DMS 273 (cell line): ENCODE measurements around the gene OR2S2.

Source experiments
- DNase-seq: peaks from one replicate; lab custom pipeline; 2025; ENCODE audit not compliant: unreplicated experiment; lab: John Stamatoyannopoulos, UW

Gene OR2S2

DNA sequence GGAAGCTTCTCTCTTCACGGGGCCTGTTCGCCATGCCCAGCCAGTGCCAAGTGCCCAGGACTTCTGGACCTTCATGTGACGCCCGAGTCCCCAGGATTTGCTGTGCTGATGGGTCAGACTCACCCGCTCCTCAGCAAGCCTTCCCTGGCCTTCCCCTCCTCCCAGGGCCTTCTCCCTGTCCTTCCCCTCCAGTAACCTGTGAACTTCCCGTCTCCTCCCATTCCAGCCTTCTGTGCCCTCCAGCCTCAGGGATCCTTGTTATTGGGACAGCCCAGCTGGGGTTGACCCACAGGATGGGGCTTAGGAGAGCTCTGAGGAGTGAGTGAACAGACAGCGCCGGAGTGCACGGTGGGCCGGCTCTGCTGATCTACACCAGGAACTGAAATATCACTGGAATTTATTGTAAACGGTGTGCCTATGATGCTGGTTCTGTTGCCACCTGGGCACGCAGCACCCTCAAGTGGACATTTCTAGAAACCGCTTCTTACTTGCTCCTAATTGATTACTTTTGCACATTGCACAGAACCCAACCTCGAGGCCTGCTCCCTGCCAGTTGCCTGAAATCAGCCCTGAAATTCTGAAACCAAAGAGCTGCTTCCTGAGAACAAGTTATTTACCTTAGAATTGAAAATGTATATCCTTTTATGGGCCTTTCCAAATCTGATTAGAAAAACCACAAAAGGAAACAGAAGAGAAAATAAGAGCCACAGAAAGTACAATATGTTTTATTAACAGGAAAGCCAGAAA lies 47.2 kb downstream of the OR2S2 start:
- DNase-seq, result peak; percentile 74

DNA sequence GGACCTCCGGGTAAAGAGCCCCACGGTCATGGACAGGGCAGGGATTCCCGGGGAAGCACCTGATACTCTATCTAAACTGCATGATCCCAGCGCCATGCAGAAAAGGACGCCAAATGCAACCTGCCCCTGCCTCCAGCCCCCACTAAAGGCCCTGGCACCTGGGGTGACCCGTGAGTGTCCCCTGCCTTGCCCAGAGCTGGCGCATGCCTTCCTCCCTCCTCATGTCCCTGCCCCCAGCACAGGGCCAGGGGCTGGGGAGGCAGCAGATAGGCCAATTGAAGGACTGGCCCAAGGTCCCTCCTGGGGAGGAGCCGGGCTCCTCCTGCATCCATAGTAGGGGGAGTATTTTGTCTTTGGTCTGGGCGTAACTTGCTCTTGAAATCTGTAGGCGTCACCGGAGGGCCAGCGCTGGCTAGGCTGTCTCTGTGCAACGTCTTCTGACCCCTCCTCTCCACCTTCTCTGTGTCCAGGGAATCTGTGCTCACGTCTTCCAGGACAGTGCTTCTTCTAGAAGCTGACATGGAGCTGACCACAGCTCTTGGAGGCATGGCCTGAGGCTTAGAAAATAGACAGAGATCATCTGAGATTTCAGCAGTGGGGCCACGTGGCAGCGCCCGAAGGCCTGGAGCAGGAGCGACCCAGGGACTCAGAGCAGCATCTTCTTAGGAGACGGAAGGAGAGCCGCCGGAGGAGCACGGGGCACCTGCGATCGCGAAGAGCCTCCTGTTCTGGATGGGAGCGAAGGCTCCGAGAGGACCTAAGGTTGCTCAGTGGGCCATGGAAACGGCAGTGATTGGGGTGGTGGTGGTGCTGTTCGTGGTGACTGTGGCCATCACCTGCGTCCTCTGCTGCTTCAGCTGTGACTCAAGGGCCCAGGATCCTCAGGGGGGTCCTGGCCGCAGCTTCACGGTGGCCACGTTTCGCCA lies 48.0 kb downstream of the OR2S2 start:
- no peak for DNase-seq

DNA sequence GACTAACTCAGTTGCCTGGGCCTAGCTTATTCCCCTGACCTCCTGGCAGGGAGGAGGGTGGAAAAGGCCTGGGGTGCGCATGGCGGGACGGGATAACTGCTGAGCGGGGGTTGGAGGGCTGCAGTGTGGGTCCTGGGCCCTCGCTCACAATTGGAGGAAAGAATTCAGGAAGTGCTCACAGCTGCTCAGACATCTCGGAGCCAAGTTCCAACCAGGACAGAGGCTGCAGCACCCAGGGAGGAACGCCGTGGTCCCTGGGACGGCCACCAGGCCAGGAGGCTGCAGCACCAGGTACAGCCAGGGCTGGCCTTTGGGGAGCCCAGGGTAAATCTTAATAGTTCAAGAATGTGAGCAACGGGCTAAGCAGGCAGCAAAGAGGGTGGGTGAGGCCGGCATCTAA lies 48.7 kb downstream of the OR2S2 start, which contains the start of gene SPAAR:
Gene SPAAR, plus strand, starts transcription at position 217 of the 400 bp plus-strand sequence. CDS start 974 bp downstream, outside the sequence.
- DNase-seq, result no peak

DNA sequence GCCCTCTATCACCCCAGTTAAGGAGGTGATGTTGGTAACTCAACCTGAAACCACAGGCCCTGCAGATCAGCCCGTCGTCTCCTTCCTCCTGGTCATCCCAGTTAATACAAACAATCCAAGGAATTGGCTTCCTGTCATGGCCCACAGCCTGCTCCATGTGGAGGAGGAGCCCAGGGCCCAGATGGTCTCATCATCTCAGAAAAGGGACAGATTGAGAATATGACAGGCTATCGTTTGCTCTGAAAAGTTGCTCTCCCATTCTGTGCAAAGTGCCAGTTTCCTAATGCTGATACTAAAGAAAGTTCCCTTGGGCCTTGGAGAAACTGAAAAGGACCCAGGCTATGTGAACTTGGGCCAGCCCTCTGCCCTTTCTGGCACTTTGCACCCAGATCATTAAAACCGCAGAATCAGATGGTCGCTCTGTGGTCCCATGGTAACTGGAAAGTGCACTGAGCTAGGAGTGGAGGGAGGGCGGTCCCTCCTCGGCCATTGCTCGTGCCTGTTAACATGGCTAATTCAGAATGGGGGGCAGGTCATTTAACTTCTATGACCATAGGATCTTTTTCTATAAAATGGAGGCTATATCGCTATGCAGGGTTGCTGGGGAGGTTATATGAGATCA lies 49.3 kb downstream of the OR2S2 start:
- DNase-seq, result peak; percentile 77

DNA sequence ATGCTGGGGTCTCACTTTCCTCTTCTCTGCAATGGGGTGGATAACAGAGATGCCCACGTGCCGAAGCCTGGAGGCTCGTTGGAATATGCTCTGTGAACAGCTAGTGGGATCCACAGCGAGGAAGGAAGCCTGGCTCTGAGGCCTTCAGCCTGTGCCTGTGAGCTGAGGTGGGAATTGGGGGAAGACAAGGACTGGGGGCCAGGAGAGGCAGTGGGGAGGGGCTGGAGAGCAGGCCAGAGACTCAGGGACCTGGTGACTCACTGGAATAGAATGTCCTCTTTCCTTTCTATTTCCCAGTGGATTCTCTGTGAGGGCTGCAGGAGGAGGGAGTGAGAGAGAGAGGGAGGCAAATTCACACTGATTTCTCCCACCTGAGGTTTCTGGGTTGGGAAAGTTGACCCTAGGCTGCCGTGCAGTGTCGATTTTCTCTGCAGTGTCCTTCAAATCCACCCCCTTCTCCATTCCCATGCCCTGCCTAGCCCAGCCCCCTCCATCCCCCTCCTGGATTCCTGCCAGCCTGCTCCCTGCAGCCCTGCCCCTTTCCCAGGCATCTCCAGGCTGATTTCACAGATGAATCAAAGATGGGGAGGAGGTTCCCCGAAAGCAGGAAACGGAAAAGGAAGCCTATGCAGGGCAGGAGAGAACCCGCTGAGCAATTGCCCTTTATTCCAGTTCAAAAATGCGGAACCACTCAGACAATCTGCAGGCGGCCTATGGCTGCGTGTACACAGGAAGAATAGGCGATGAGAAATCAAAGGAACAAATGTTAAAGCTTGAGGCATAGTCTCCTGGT lies 50.0 kb downstream of the OR2S2 start:
- DNase-seq, result peak; percentile 76
